Stomach (tissue), 4 donors: ENCODE data around the gene SMYD3.

Experiments
- EP300 ChIP-seq: sonication (generic); formaldehyde crosslinking; IDR thresholded peaks from one replicate; pipeline ENCODE4 v1.6.1; 2017; ENCODE audit warnings: antibody characterized with exemption
- TF ChIP-seq, protein P1 (sequence below), 7 experiments: fragments of 450-650 bp in 4 of 7; fragments of 200-600 bp in 3 of 7; sonication (generic) in 3 of 7; IDR thresholded peaks; one replicate each; pipeline ENCODE4 v1.5.1; 2016 to 2019; ENCODE audit warnings: antibody characterized with exemption in 7 of 7, control low read depth in 2 of 7, mild to moderate bottlenecking in 1 of 7

GRCh38 chr1:245772325-245772724 is 734.8 kb downstream of the SMYD3 start:
- TF ChIP-seq, protein P1, sequence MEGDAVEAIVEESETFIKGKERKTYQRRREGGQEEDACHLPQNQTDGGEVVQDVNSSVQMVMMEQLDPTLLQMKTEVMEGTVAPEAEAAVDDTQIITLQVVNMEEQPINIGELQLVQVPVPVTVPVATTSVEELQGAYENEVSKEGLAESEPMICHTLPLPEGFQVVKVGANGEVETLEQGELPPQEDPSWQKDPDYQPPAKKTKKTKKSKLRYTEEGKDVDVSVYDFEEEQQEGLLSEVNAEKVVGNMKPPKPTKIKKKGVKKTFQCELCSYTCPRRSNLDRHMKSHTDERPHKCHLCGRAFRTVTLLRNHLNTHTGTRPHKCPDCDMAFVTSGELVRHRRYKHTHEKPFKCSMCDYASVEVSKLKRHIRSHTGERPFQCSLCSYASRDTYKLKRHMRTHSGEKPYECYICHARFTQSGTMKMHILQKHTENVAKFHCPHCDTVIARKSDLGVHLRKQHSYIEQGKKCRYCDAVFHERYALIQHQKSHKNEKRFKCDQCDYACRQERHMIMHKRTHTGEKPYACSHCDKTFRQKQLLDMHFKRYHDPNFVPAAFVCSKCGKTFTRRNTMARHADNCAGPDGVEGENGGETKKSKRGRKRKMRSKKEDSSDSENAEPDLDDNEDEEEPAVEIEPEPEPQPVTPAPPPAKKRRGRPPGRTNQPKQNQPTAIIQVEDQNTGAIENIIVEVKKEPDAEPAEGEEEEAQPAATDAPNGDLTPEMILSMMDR (IDR thresholded peaks at IDR 0.05), result no peak
- no peak for TF ChIP-seq EP300
